Memory B cell (primary cell): ENCODE measurements around the gene LEMD3.
"Not testable (repeated sequence)": the region's sequence is repeated elsewhere in the genome, so short reads cannot be mapped to it uniquely, and the experiment has no call there.

Experiments
- ATAC-seq: fragments of 150-1000 bp; cut with Tn5 transposase; 2 replicates; pipeline ENCODE4 v1.10.0; 2021; ENCODE audit warnings: low read depth, mild to moderate bottlenecking, moderate library complexity
- DNase-seq, 2 donors: peaks; one replicate each; pipeline ENCODE4 v3.0.0; 2022; ENCODE audit warnings: low spot score in 2 of 2
- H3K27ac Mint-ChIP-seq: one replicate; pipeline ENCODE4 v1.8.0; 2022; ENCODE audit warnings: mild to moderate bottlenecking, moderate library complexity, mixed read lengths
- H3K27me3 Mint-ChIP-seq: one replicate; pipeline ENCODE4 v1.8.0; 2022; ENCODE audit warnings: mixed read lengths
- H3K36me3 Mint-ChIP-seq: one replicate; pipeline ENCODE4 v1.8.0; 2022; ENCODE audit warnings: mild to moderate bottlenecking, mixed read lengths
- H3K4me1 Mint-ChIP-seq: one replicate; pipeline ENCODE4 v1.8.0; 2022; ENCODE audit warnings: mixed read lengths
- H3K4me3 Mint-ChIP-seq: one replicate; pipeline ENCODE4 v1.8.0; 2022; ENCODE audit warnings: mild to moderate bottlenecking, moderate library complexity, mixed read lengths
- H3K9me3 Mint-ChIP-seq: one replicate; pipeline ENCODE4 v1.8.0; 2022; ENCODE audit warnings: mixed read lengths

The LEMD3 gene

DNA sequence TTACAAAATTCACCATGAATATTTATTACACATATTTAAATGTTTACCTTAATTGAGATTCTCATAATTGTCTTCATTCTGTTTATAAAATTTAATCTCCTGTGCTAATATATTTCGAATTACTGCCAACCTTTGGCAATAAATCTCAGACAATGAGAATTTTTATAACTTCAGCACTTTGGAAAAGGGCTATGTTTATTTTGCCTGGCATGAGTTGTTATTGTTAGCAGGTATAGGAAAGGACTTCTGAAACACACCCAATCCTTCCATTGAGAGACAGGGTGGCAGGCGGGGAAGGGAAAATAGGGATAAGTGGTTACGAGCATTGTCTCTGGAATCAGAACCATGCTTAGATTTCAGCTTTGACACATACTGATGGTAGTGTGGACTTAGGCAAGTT is 97.0 kb downstream of the LEMD3 start:
- Mint-ChIP-seq H3K36me3 (peaks cover 3% of the 10 kb centered on the region), H3K9me3 (no peaks in the 10 kb centered on the region), H3K27me3 (peaks cover 7% of the 10 kb centered on the region), H3K27ac (no peak overlapping the region), H3K4me3 (no peak overlapping the region), H3K4me1 (no peaks in the 10 kb centered on the region)
- no peak for DNase-seq
- no peak for ATAC-seq

DNA sequence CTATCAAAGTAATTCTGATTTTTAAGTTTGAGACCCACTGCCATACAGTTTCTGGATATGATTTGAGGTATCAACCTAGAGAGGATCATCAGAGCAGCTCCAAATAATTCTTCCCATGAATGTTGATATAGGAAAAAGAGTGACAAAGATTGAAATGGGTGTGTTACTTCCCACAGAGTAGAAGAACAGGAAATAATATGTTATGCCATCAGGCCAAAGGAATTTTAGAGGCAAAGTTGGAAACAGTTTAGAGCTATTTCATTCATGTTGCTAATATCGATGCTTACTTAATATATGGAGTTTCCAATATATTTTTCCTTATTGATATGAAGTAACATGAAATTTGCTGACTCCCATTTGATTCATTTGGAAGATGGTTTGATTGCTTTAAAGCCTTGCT is 100.2 kb downstream of the LEMD3 start:
- no peak for ATAC-seq
- H3K4me3 Mint-ChIP-seq, result no peak overlapping the region
- peaks cover 11% of the 10 kb centered on the region for H3K27me3 Mint-ChIP-seq
- H3K36me3 Mint-ChIP-seq, result peaks cover 3% of the 10 kb centered on the region
- H3K27ac Mint-ChIP-seq, result no peak overlapping the region
- H3K9me3 Mint-ChIP-seq, result no peaks in the 10 kb centered on the region
- no peak for DNase-seq
- no peaks in the 10 kb centered on the region for H3K4me1 Mint-ChIP-seq

DNA sequence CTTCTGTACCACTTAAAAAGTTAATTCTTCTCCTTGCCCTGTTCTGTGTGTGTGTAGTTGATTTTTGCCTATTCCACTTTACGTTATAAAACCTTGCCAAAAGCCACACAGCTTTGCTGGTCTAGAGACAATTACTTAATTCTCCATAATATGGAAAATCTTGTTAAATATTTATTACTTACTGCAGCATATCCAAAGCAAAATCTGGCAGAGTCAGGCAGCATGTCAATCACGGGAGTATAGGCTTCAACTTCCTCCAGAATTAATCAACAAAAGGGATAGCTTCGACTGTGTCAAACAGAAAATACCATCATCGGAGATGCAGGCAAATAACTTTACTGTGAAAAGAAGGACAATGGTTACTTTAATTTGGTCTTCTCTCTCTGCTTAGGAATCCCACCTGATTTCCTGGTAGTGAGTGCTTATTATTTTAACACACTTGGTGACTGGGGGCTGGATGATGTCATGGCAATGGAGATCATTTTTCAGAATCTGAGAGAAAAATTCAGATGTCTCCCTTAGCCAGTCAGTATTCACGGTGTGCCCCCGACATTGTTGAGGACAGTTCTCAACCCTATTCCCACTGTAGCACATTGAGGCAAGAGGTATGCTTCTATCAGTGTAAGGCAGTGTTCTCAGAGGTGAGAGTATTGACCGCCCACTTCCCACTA is 105.4 kb downstream of the LEMD3 start:
- Mint-ChIP-seq H3K9me3 (no peaks in the 10 kb centered on the region), H3K4me1 (peaks cover 5% of the 10 kb centered on the region), H3K36me3 (no peaks in the 10 kb centered on the region), H3K4me3 (no peak overlapping the region), H3K27ac (no peak overlapping the region), H3K27me3 (peaks cover 19% of the 10 kb centered on the region)
- ATAC-seq (no peak), DNase-seq (no peak)

DNA sequence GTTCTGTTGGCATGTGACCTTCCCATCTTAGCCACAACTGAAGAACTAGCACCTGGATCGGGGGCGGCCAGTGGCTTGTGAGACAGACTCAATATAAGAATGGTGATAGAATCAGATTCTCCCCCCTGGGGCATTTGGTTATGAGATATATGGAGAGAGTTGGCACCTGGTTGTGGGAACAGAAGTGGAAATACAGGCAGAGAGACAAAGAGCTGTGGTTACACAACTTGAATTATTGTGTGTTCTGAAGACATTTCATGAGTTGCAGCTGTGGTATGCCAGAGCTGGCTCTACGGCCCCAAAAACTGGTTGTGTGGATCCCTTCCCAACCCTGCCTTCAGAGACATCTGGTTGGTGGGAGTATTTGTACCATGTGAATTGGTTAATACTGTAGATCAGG is 106.2 kb downstream of the LEMD3 start:
- DNase-seq (no peak), ATAC-seq (no peak)
- Mint-ChIP-seq H3K9me3 (no peaks in the 10 kb centered on the region), H3K27ac (no peak overlapping the region), H3K4me1 (peaks cover 5% of the 10 kb centered on the region), H3K4me3 (no peak overlapping the region), H3K36me3 (no peaks in the 10 kb centered on the region), H3K27me3 (peaks cover 19% of the 10 kb centered on the region)

DNA sequence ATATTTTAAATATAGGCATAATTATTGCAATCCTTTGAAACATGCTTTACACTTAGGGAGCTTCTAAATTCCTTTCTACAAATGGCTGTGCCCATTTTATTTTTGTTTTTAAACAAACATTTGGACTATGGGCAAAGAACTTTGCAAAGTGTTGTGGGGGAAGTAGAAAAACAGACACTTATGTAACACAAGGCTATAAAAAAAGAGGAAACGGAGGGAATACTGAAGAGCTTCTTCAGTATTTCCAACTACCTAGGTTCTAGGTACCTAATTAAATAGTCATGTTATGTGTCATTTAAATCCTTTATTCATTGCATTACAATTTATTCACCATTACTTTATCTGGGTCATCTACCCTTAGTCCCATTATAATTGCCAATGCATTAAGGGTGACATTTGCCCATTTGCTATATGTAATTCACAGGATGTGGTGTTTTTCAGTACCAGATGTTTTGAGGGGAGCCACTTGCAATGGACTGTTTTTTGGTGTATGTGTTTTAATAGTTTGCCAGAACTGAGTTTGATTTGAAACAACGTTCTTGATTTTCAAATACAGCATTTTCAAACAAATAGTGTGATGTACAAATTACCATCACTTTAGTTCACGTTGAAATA is 107.6 kb downstream of the LEMD3 start:
- Mint-ChIP-seq H3K27me3 (peaks cover 22% of the 10 kb centered on the region), H3K36me3 (no peaks in the 10 kb centered on the region), H3K9me3 (no peaks in the 10 kb centered on the region), H3K27ac (no peak overlapping the region), H3K4me1 (peaks cover 5% of the 10 kb centered on the region), H3K4me3 (no peak overlapping the region)
- DNase-seq (no peak), ATAC-seq (no peak)

DNA sequence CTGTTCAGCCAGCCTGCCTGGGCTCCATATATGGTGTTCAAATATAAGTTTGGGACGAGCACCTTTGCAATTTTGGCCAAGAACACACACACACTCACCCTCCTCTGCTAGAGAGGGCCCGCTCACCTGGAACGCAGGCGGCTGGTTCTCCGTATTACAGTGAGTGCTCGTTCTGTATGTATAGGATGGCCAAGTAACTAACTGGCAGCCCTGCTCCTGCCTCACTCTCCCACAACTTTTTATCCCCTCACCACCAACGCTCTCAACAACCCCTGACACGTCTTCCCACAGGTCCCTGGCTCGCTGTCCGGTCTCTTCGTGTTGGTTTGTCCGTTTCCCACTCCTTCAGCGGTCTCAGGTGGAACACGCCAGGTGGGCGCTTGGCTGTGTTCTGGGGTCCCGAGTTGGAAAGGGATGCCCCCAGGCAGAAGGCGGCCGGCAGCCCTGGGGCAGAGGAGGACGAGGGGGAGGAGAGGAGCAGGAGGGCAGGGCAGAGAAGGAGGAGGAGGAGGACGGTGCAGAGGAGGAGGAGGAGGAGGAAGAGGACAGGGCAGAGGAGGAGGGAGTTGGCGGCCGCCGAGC is 108.7 kb downstream of the LEMD3 start:
- ATAC-seq (peak; percentile 23), DNase-seq (peak in 1 of 2 donors; percentile 16)
- H3K4me3 Mint-ChIP-seq, result peak overlapping the region; percentile 76
- H3K27ac Mint-ChIP-seq, result no peak overlapping the region
- no peaks in the 10 kb centered on the region for H3K36me3 Mint-ChIP-seq
- peaks cover 24% of the 10 kb centered on the region for H3K27me3 Mint-ChIP-seq
- H3K4me1 Mint-ChIP-seq, result peaks cover 5% of the 10 kb centered on the region
- H3K9me3 Mint-ChIP-seq, result no peaks in the 10 kb centered on the region

DNA sequence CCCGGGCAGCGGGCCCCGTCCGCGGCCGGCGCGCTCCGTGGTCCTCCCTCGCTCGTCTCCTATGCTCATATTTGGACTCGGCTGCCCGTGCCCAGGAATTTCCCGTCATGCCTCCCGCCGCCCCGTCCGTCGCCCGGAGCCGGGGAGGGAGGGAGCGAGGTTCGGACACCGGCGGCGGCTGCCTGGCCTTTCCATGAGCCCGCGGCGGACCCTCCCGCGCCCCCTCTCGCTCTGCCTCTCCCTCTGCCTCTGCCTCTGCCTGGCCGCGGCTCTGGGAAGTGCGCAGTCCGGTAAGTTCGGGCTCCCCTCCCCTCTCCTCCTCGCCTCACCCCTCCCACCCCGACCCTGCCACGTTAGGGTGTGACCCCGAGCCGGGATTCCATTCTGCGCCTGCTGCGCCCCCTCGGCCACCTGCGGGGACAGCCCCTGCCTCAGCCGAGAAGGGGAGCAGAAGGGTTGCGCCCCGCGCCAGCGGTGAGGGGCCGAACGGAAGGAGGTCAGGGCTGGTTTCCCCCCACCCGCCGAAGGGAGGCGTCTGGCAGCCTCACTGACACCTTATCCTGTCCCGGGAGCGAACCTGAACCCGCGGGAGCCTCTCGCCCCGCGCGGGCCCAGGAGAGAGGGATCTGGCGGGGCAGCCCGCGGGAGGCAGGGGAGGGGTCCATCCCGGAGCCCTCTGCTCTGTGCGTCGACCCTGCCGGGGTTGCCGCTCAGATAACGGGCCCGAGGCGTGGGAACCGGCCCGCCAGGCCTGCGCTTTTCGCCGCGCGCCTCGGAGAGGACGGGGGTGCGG is 109.4 kb downstream of the LEMD3 start, which contains the start of gene MSRB3:
Gene MSRB3, plus strand, starts transcription at position 108 of the 793 bp plus-strand sequence. CDS start 29,897 bp downstream, outside the sequence.
- Mint-ChIP-seq H3K4me3 (peak within 1 kb of the TSS; percentile 76), H3K9me3 (no peaks in the 10 kb centered on the region), H3K36me3 (no peaks in the 10 kb centered on the region), H3K27me3 (peaks cover 22% of the 10 kb centered on the region), H3K27ac (no peak within 1 kb of the TSS), H3K4me1 (peaks cover 5% of the 10 kb centered on the region)
- DNase-seq (peak; percentile 3 to 22), ATAC-seq (peak; percentile 70)

DNA sequence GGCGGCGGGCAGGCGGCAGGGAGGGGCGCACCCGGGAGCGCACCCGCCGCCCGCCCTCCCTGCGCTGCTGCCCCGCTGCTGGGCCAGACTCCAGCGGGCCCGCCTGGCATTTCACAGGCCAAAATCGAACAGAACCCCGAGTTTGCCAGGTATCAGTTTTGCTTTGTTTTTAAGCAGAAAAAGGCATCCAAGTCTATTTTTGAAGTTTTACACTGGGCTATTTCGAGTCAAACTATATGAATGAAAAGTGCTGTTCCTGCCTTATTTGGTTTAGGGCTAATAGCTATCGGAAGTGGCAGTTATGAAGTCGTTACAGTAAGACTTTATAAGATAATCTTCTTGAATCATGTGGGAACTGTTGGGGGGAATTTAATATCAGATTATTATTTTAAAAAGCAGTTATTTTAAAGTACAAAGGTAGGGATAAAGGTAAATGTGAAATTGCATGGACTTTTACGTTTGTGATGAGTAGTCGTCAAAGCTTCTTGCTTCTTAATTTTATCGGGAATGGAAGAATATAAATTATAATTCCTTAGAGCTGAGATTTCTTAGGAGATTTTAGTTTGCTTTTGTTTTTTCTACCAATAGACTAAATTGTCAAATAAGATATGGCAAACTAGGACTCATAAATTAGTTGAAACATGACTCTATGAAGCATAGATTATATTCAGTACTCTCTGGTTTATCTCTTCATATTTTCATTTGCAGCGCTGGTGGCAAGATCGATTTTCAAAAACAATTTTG is 110.2 kb downstream of the LEMD3 start:
- Mint-ChIP-seq H3K36me3 (no peaks in the 10 kb centered on the region), H3K4me1 (peaks cover 5% of the 10 kb centered on the region), H3K4me3 (peak overlapping the region; percentile 75), H3K27me3 (peaks cover 22% of the 10 kb centered on the region), H3K9me3 (no peaks in the 10 kb centered on the region), H3K27ac (no peak overlapping the region)
- peak; percentile 57 for ATAC-seq
- no peak for DNase-seq

DNA sequence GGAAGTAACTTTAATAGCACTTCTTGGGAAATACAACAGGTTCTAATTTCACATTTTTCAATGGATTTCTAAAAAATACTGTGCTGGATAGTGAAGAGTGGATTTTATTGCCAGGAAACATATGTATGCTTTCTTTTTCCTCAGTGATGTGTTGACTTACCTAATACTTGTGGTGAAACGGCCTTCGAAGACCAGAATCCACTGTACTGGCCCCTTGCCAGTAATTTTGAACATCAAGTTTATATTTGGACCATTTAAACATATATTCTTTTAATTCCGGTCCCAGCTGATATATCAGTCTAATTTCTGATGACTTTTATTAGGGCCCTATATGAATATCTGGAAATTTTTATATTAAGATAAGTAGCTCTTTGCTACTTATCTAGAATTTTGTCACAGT is 110.9 kb downstream of the LEMD3 start:
- no peak overlapping the region for H3K27ac Mint-ChIP-seq
- H3K36me3 Mint-ChIP-seq, result no peaks in the 10 kb centered on the region
- peaks cover 5% of the 10 kb centered on the region for H3K4me1 Mint-ChIP-seq
- H3K4me3 Mint-ChIP-seq, result no peak overlapping the region
- H3K9me3 Mint-ChIP-seq, result no peaks in the 10 kb centered on the region
- peaks cover 23% of the 10 kb centered on the region for H3K27me3 Mint-ChIP-seq
- DNase-seq, result no peak
- no peak for ATAC-seq

DNA sequence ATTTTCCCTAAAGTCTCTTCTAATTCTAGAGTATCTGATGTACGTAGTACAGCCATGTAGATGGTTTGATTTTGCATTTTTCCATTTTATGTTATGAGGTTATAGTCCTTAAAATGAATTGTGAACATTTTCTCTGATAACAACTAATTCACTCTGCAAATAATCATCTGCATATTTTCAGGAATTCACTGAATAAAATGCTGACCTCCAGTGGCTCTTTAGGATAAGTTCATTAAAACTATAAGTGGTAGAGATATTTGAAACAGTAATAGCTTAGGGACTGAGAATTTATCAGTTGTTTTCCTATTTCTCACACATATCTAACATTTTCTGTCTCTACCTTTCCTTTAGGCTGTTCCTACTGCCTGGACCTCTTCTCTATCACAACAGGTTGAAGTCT is 113.5 kb downstream of the LEMD3 start:
- peaks cover 22% of the 10 kb centered on the region for H3K27me3 Mint-ChIP-seq

DNA sequence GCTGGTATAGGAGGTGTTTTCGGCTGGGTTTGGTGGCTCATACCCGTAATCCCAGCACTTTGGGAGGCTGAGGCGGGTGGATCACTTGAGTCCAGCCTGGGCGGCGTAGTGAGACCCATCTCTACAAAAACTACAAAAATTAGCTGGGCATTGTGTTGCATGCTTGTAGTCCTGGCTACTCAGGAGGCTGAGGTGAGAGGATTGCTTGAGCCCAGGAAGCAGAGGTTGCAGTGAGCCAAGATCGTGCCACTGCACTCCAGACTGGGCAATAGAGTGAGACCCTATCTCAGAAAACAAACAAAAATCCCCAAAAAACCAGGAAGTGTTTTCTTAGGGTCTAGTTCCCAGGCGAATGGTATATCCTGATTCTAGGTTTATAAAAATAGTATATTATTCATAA is 116.1 kb downstream of the LEMD3 start:
- H3K36me3 Mint-ChIP-seq, H3K27ac Mint-ChIP-seq, H3K9me3 Mint-ChIP-seq, DNase-seq, H3K4me1 Mint-ChIP-seq, ATAC-seq, H3K4me3 Mint-ChIP-seq: not testable (repeated sequence)
- H3K27me3 Mint-ChIP-seq, result peaks cover 18% of the 10 kb centered on the region

More for the DNA sequence above, 113.5 kb downstream of the LEMD3 start:
- H3K4me1 Mint-ChIP-seq, result peaks cover 5% of the 10 kb centered on the region
- DNase-seq (no peak), ATAC-seq (no peak)
- no peaks in the 10 kb centered on the region for H3K36me3 Mint-ChIP-seq
- no peak overlapping the region for H3K4me3 Mint-ChIP-seq
- no peaks in the 10 kb centered on the region for H3K9me3 Mint-ChIP-seq
- H3K27ac Mint-ChIP-seq, result no peak overlapping the region

DNA sequence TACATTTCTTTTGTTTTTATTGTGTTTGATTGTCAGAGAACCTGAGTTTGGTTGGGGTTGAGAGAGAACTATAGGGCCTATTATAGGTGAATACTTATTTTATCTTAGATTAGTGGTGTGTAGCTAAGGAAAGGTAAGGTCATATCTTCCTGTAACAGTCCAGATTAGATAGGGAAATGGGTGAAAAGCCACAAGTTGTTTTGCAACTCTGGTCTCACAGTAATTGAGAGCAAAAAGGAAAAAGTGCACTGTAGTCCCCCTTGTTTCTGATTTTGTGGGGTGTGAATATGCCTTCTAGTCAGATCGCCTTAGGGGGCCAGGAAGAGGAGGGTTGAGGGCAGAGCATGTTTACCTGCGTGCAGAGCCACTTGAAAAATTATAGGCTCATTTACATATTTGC is 118.0 kb downstream of the LEMD3 start:
- Mint-ChIP-seq H3K4me1 (no peaks in the 10 kb centered on the region), H3K4me3 (no peak overlapping the region), H3K27ac (no peak overlapping the region), H3K27me3 (peaks cover 13% of the 10 kb centered on the region), H3K9me3 (no peaks in the 10 kb centered on the region), H3K36me3 (no peaks in the 10 kb centered on the region)
- ATAC-seq, result no peak
- DNase-seq, result no peak

DNA sequence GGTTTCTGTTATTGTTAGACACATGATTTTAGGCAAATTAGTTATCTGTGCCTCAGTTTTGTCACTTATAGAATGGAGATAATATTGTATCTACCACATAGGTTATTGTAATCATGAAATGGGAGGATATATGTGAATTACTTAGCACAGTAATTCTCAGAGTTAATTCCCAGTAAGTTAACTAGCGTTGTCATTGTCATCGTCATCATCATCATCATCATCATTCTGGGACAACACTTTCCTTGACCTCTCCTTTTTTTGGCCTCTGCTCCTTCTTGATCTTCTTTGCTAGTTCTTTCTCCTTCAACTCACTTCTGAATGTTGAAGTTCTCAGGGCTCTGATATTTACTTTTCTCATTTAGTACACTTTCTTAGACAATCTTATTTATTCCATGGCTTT is 122.9 kb downstream of the LEMD3 start:
- Mint-ChIP-seq H3K9me3 (peaks cover 3% of the 10 kb centered on the region), H3K36me3 (peaks cover 2% of the 10 kb centered on the region), H3K27ac (no peak overlapping the region), H3K4me3 (no peak overlapping the region), H3K4me1 (peaks cover 4% of the 10 kb centered on the region), H3K27me3 (peaks cover 13% of the 10 kb centered on the region)
- DNase-seq (no peak), ATAC-seq (no peak)
